HG03575 (cell line): ENCODE results near the gene SPAG9.
"Not testable (repeated sequence)": the region's sequence is repeated elsewhere in the genome, so short reads cannot be mapped to it uniquely, and the experiment has no call there.

Experiments used
- ATAC-seq: cut with Tn5 transposase; IDR thresholded peaks from one replicate; pipeline ENCODE4 v1.9.1; 2021; ENCODE audit not compliant: unreplicated experiment, insufficient number of reproducible peaks, low FRiP score; ENCODE audit errors: extremely low read depth

SPAG9 gene

GRCh38 chr17:51142597-51142996, 21.9 kb upstream of the SPAG9 start:
- ATAC-seq: no peak

- no peak for ATAC-seq
These were observed 15.3 kb upstream of the SPAG9 start for GRCh38 chr17:51135956-51136355.

- ATAC-seq: no peak
These were observed 12.7 kb upstream of the SPAG9 start for GRCh38 chr17:51133365-51133764.

GRCh38 chr17:51132964-51133319, 12.3 kb upstream of the SPAG9 start:
- no peak for ATAC-seq

- ATAC-seq: no peak
These were observed 7.4 kb upstream of the SPAG9 start for GRCh38 chr17:51128076-51128475.

- ATAC-seq: no peak
These were observed 4.2 kb upstream of the SPAG9 start for GRCh38 chr17:51124640-51125503.

- ATAC-seq: not testable (repeated sequence)
These were observed 1.9 kb upstream of the SPAG9 start for GRCh38 chr17:51122473-51123115.

GRCh38 chr17:51121620-51122472, 1.2 kb upstream of the SPAG9 start:
- ATAC-seq: no peak

- ATAC-seq: no peak
These were observed 320 bp downstream of the SPAG9 start for GRCh38 chr17:51120357-51120738.

- ATAC-seq: no peak
These were observed 982 bp downstream of the SPAG9 start for GRCh38 chr17:51119415-51120356.

GRCh38 chr17:51118330-51119195, 2.1 kb downstream of the SPAG9 start:
- no peak for ATAC-seq

- no peak for ATAC-seq
These were observed 5.5 kb downstream of the SPAG9 start for GRCh38 chr17:51115179-51115578.

- ATAC-seq: not testable (repeated sequence)
These were observed 8.1 kb downstream of the SPAG9 start for GRCh38 chr17:51112303-51113222.

GRCh38 chr17:51107778-51108177, 12.9 kb downstream of the SPAG9 start:
- ATAC-seq: no peak

GRCh38 chr17:51103451-51103850, 17.2 kb downstream of the SPAG9 start:
- no peak for ATAC-seq

- ATAC-seq: no peak
These were observed 17.6 kb downstream of the SPAG9 start for GRCh38 chr17:51103050-51103449.
